ENCODE results near the gene FBXO42. TPM values are rescaled to one million over a fixed set of nuclear protein-coding genes. Genes with fewer than 3 reads are reported as not detected.

The FBXO42 gene
- total RNA-seq, 1 experiment from 2014 or later: 28.2 TPM

- DNase-seq (ENCODE audit: low spot score): no peak
- in situ Hi-C loops (cut with HindIII; ENCODE audit: low sequenced_read_pairs): no loop called here
Observed at GRCh38 chr1:16198444-16199156, 153.7 kb downstream of the FBXO42 start.

DNA sequence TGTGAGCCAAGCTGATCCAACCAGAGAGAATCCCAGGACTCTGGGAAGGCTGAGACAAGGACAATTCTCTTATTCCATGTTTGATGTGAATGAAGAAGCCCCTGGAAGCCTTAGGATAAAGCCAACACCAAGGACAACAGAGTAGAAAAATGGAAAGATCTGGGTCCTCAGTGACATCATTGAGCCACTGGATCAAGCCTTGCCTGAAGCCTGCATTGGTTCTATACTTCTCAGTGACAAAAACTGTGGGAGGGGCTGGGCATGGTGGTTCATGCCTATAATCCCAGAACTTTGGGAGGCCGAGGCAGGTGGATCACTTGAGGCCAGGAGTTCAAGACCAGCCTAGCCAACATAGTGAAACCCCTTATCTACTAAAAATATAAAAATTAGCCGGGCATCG is 155.4 kb downstream of the FBXO42 start:
- in situ Hi-C loops (cut with HindIII; ENCODE audit: low sequenced_read_pairs): no loop called here
- no peak for DNase-seq (ENCODE audit: low spot score)

Other genes with a start within 250 kb of the FBXO42 start
- gene EPHA2, start 196.4 kb downstream of the FBXO42 start, total RNA-seq (2014; rRNA removed; shearing (Covaris generic)): 33.5 and 45.6 TPM in 2 replicates
- gene ARHGEF19, start 139.8 kb downstream of the FBXO42 start, total RNA-seq (2014; rRNA removed; shearing (Covaris generic)): 4.7 and 7.4 TPM in 2 replicates
- gene CPLANE2, start 115.3 kb downstream of the FBXO42 start, total RNA-seq (2014; rRNA removed; shearing (Covaris generic)): 2.8 and 3.5 TPM in 2 replicates
- gene SZRD1, start 14.8 kb upstream of the FBXO42 start, total RNA-seq (2014; rRNA removed; shearing (Covaris generic)): 77.8 and 109 TPM in 2 replicates
- not detected in 2 replicates for gene SPATA21, start 84.9 kb upstream of the FBXO42 start, total RNA-seq (2014; rRNA removed; shearing (Covaris generic))
- 81.4 and 107 TPM in 2 replicates for gene NECAP2, start 88.2 kb upstream of the FBXO42 start, total RNA-seq (2014; rRNA removed; shearing (Covaris generic))
- not detected in 2 replicates for gene RNU1-1, start 161.8 kb upstream of the FBXO42 start, total RNA-seq (2014; rRNA removed; shearing (Covaris generic))